ENCODE data around the gene COA8.
"Not testable (repeated sequence)": the region's sequence is repeated elsewhere in the genome, so short reads cannot be mapped to it uniquely, and the experiment has no call there.

COA8 gene

GRCh38 chr14:103562429-103563225, at the start of gene COA8, which contains the start of gene BAG5:
Gene COA8 (plus strand): TSS chr14:103562960. CDS start chr14:103563002, 42 bp downstream.
Gene BAG5 (minus strand): TSS chr14:103562657. CDS start chr14:103561164, 1,493 bp downstream.
- FAIRE-seq, result no peak

- no peak for FAIRE-seq
Observed at GRCh38 chr14:103514596-103515421, 48.0 kb upstream of the COA8 start.

GRCh38 chr14:103516426-103517173, 46.2 kb upstream of the COA8 start:
- no peak for FAIRE-seq

- FAIRE-seq, result no peak
Observed at GRCh38 chr14:103517174-103517566, 45.6 kb upstream of the COA8 start.

GRCh38 chr14:103517721-103518421, 44.9 kb upstream of the COA8 start:
- FAIRE-seq, result no peak

GRCh38 chr14:103518422-103519042, 44.2 kb upstream of the COA8 start:
- FAIRE-seq, result no peak

GRCh38 chr14:103519043-103519836, 43.5 kb upstream of the COA8 start:
- no peak for FAIRE-seq

- no peak for FAIRE-seq
Observed at GRCh38 chr14:103519837-103520212, 42.9 kb upstream of the COA8 start.

- FAIRE-seq, result no peak
Observed at GRCh38 chr14:103520269-103520656, 42.5 kb upstream of the COA8 start.

- FAIRE-seq, result no peak
Observed at GRCh38 chr14:103520657-103521437, 41.9 kb upstream of the COA8 start.

- FAIRE-seq, result no peak
Observed at GRCh38 chr14:103521438-103521950, 41.3 kb upstream of the COA8 start.

- no peak for FAIRE-seq
Observed at GRCh38 chr14:103521951-103522563, 40.7 kb upstream of the COA8 start.

GRCh38 chr14:103522649-103523574, 39.8 kb upstream of the COA8 start, which contains the start of gene CKB:
Gene CKB (minus strand): TSS chr14:103522830. CDS start chr14:103522493, 337 bp downstream.
- no peak for FAIRE-seq

GRCh38 chr14:103523575-103523954, 39.2 kb upstream of the COA8 start:
- FAIRE-seq, result no peak

GRCh38 chr14:103524002-103524935, 38.5 kb upstream of the COA8 start:
- FAIRE-seq, result no peak

- FAIRE-seq, result not testable (repeated sequence)
Observed at GRCh38 chr14:103525430-103526246, 37.1 kb upstream of the COA8 start.
